ENCODE data around the gene PARK7.

GRCh38 chr1:7930645-7931445 is 30.7 kb upstream of the PARK7 start:
- TF ChIP-seq POLR2A (IDR thresholded peaks at IDR 0.05) (no peak), CTCF (IDR thresholded peaks at IDR 0.05) (no peak)

Measured in right lobe of liver (tissue), 4 donors.